Right ventricle myocardium inferior (tissue), 1 donor: ENCODE results near the gene TUBB4A. TPM values are rescaled to one million over a fixed set of nuclear protein-coding genes. Genes with fewer than 3 reads are reported as not detected.
A peak's percentile ranks its signal among the peaks of the same experiment; 100 is the strongest.
"Not testable (repeated sequence)": the region's sequence is repeated elsewhere in the genome, so short reads cannot be mapped to it uniquely, and the experiment has no call there.

Source experiments
- ATAC-seq: fragments of 200-7000 bp; cut with Tn5 transposase; one replicate; pipeline ENCODE4 v1.9.1; 2020; ENCODE audit warnings: mild to moderate bottlenecking, moderate library complexity
- DNase-seq: peaks from one replicate; pipeline ENCODE4 v3.0.0; 2021; ENCODE audit errors: missing footprints
- intact Hi-C: fragments of 100-400 bp; cut with DNase I; formaldehyde crosslinking; loops from one replicate; pipeline ENCODE4 v1.11.0; 2022
- long read RNA-seq: library from polyadenylated mRNA; unstranded; transcript quantifications from one replicate; pipeline ENCODE4 v2.0.0, GENCODE V29; 2021
- total RNA-seq: library from RNA; stranded (reverse); fragmentation: NEBNext Ultra II Directional; extraction: Animal tissue kit (Norgen Biotek cat#: 25700); gene quantifications from one replicate; pipeline ENCODE4 v1.2.1, GENCODE V29; 2021
- donor health status: DM: no; HTN: yes; CAD: no; lungs with severe emphysema.

TUBB4A gene
- total RNA-seq = 6.2 TPM
- long read RNA-seq, transcript TUBB4A-201 (4 exons, 2,552 nt) = major isoform, 7 of 7 reads
- long read RNA-seq, partial matches to known transcripts = 0 of 7 reads
- long read RNA-seq, other reads (novel, unspliced or antisense) = 0 of 7 reads

- no peak for DNase-seq
Observed at GRCh38 chr19:6501740-6502648, at the start of gene TUBB4A. TUBB4A (minus strand) TSS chr19:6502309; CDS start chr19:6502212, 97 bp downstream.

GRCh38 chr19:6551091-6551490, 49.0 kb upstream of the TUBB4A start:
- intact Hi-C loops = no loop called here
- ATAC-seq = no peak
- no peak for DNase-seq

More at GRCh38 chr19:6501740-6502648, at the start of gene TUBB4A:
- peak; percentile 73 for ATAC-seq
- intact Hi-C loops = no loop called here

- ATAC-seq, intact Hi-C loops, DNase-seq: not testable (repeated sequence)
Observed at GRCh38 chr19:6550679-6551078, 48.6 kb upstream of the TUBB4A start.

- ATAC-seq = no peak
Observed at GRCh38 chr19:6543866-6544347, 41.8 kb upstream of the TUBB4A start.

GRCh38 chr19:6540918-6541689, 39.0 kb upstream of the TUBB4A start:
- ATAC-seq (no peak), DNase-seq (no peak)
- intact Hi-C loops = no loop called here

More at GRCh38 chr19:6543866-6544347, 41.8 kb upstream of the TUBB4A start:
- no peak for DNase-seq
- intact Hi-C loops = no loop called here

GRCh38 chr19:6539514-6539913, 37.4 kb upstream of the TUBB4A start:
- ATAC-seq (no peak), DNase-seq (no peak)
- intact Hi-C loops = no loop called here

- ATAC-seq (no peak), DNase-seq (no peak)
- intact Hi-C loops = no loop called here
Observed at GRCh38 chr19:6535558-6536137, 33.5 kb upstream of the TUBB4A start.

GRCh38 chr19:6534451-6535093, 32.5 kb upstream of the TUBB4A start:
- intact Hi-C loops = no loop called here
- no peak for ATAC-seq
- DNase-seq = no peak

- DNase-seq = no peak
- intact Hi-C loops = no loop called here
- no peak for ATAC-seq
Observed at GRCh38 chr19:6533746-6534418, 31.8 kb upstream of the TUBB4A start.

- ATAC-seq = no peak
- intact Hi-C loops = no loop called here
Observed at GRCh38 chr19:6533000-6533328, 30.9 kb upstream of the TUBB4A start.

GRCh38 chr19:6532244-6532999, 30.3 kb upstream of the TUBB4A start:
- DNase-seq (no peak), ATAC-seq (no peak)
- intact Hi-C loops = no loop called here

More at GRCh38 chr19:6533000-6533328, 30.9 kb upstream of the TUBB4A start:
- no peak for DNase-seq

- DNase-seq (no peak), ATAC-seq (no peak)
- intact Hi-C loops = no loop called here
Observed at GRCh38 chr19:6531956-6532243, 29.8 kb upstream of the TUBB4A start.

GRCh38 chr19:6531163-6531955, 29.2 kb upstream of the TUBB4A start:
- intact Hi-C loops = no loop called here
- DNase-seq (no peak), ATAC-seq (no peak)

- DNase-seq = peak; percentile 94
- intact Hi-C loops = no loop called here
- peak; percentile 96 for ATAC-seq
Observed at GRCh38 chr19:6530386-6531162, 28.5 kb upstream of the TUBB4A start, which contains the start of gene TNFSF9. TNFSF9 (plus strand) TSS chr19:6531026; CDS start chr19:6531037, 11 bp downstream.

- DNase-seq (no peak), ATAC-seq (no peak)
- intact Hi-C loops = no loop called here
Observed at GRCh38 chr19:6529937-6530385, 27.9 kb upstream of the TUBB4A start.

GRCh38 chr19:6529351-6529750, 27.2 kb upstream of the TUBB4A start:
- DNase-seq (no peak), ATAC-seq (no peak)
- intact Hi-C loops = no loop called here
